AG04450 (cell line): Measurements from ENCODE around the gene PDSS2. TPM values are rescaled to one million over a fixed set of nuclear protein-coding genes. Genes with fewer than 3 reads are reported as not detected.
A peak's percentile ranks its signal among the peaks of the same experiment; 100 is the strongest.

Experiments used
- CTCF ChIA-PET: fragments of 300-600, 350-600 bp; formaldehyde crosslinking; extraction: SDS; loops from one replicate; lab custom pipeline; 2022; ENCODE audit warnings: antibody characterized with exemption, inconsistent platforms; lab: Charles Lee
- POLR2A ChIA-PET: fragments of 350-600 bp; formaldehyde crosslinking; extraction: SDS; loops from one replicate; lab custom pipeline; 2021; ENCODE audit warnings: antibody characterized with exemption, inconsistent platforms; lab: Yijun Ruan, JAX
- DNase-seq: peaks from one replicate; pipeline ENCODE4 v3.0.0-alpha.2; 2011; ENCODE audit warnings: low read depth, low spot score
- H3K27ac ChIP-seq: one replicate; pipeline ENCODE4 v1.5.1; 2012; ENCODE audit warnings: low read depth, low read length, control low read depth
- H3K27me3 ChIP-seq: one replicate; pipeline ENCODE4 v1.6.0; 2012; ENCODE audit warnings: low read length; ENCODE audit not compliant: control insufficient read depth, insufficient read depth
- H3K4me3 ChIP-seq: 2 replicates; pipeline ENCODE4 v1.5.1; 2011; ENCODE audit warnings: mild to moderate bottlenecking, low read depth, low read length, control low read depth
- H3K9me3 ChIP-seq: 2 replicates; pipeline ENCODE4 v1.5.1; 2012; ENCODE audit warnings: low read length; ENCODE audit not compliant: control insufficient read depth, insufficient read depth
- polyA plus RNA-seq: library from polyadenylated mRNA; depleted of rRNA; stranded (reverse); fragments of >200 nt; gene quantifications from 2 replicates; pipeline ENCODE4 v1.2.3, GENCODE V29; 2011
- TF ChIP-seq, protein P1 (sequence below): IDR thresholded peaks from 2 replicates; pipeline ENCODE4 v1.5.1; 2011; ENCODE audit warnings: low read depth, low read length, control low read depth, inconsistent platforms

The PDSS2 gene
- polyA plus RNA-seq, 1 experiment: 19.1 TPM

DNA sequence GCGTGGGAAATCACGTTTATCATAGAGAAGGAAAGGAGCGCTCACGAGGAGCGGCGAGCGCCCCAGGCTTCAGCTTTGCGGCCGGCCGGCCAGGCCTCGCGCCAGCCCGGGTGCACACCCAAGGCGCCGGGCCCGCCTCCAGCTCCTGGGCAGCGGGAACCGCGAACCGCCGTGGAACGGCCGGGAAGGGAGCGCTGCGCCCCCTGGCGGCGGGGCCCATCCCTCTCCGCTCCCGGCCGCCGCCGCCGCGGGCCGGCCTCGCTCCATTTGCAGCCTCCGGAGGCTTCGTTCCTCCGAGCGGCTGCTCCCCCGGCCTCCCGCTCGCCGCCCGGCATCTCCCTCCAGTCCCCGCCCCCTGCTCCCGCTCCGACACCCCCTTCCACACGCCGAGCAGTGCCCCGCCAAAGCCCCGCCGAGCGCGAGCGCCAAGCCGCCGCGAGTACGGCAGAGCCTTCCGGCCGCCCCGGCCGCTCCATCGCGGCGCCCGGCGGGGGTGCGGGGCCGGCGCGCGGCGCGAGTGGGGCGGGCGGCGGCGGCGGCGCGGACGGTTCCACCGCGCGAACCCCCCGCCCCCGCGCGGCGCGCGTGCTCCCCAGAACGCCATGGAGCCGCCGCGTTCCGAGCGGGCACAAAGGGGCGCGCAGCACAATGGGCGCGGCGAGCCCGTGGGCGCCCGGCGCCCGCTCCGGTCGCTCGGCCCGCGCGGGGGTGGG is 345.0 kb downstream of the PDSS2 start:
- peaks cover 6% of the 10 kb centered on the region for H3K27me3 ChIP-seq
- no peak overlapping the region for H3K27ac ChIP-seq
- TF ChIP-seq, protein P1, sequence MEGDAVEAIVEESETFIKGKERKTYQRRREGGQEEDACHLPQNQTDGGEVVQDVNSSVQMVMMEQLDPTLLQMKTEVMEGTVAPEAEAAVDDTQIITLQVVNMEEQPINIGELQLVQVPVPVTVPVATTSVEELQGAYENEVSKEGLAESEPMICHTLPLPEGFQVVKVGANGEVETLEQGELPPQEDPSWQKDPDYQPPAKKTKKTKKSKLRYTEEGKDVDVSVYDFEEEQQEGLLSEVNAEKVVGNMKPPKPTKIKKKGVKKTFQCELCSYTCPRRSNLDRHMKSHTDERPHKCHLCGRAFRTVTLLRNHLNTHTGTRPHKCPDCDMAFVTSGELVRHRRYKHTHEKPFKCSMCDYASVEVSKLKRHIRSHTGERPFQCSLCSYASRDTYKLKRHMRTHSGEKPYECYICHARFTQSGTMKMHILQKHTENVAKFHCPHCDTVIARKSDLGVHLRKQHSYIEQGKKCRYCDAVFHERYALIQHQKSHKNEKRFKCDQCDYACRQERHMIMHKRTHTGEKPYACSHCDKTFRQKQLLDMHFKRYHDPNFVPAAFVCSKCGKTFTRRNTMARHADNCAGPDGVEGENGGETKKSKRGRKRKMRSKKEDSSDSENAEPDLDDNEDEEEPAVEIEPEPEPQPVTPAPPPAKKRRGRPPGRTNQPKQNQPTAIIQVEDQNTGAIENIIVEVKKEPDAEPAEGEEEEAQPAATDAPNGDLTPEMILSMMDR: peak; percentile 55
- H3K9me3 ChIP-seq: no peaks in the 10 kb centered on the region
- ChIA-PET CTCF (interaction anchor here (0.5 to 1.5 kb wide), 53 partner anchors 9 to 1912 kb away, joined by 3 to 23 read pairs (median 3); partner anchors contain the start of genes MTRES1 and PDSS2), POLR2A (interaction anchor here (0.7 to 1.1 kb wide), 2 partner anchors 40 to 86 kb away, joined by 3 read pairs; no protein-coding TSS in a partner anchor)
- peak; percentile 53 for DNase-seq
- peak overlapping the region; percentile 62 for H3K4me3 ChIP-seq

DNA sequence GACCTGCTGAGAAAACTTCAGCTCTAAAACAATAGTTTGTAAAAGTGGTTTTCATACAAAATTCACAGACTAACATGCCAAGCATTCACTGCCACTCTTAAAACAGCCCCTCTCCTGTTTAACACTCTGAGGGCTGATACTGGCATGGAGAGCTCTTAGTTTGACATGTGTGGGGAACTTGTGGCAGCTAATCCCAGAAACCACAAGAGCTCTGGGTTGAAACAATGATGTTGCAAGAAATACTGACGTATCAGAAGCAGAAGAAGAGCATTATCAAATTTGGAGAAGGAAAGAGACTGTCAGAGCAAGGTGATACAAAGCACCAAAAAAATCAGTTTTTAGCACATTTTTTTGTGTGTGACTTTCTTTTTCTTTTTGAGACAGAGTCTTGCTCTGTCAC is 349.2 kb downstream of the PDSS2 start:
- CTCF ChIA-PET: interaction anchor here (0.6 kb wide), 1 partner anchor 22 kb away, joined by 5 read pairs; no protein-coding TSS in a partner anchor

DNA sequence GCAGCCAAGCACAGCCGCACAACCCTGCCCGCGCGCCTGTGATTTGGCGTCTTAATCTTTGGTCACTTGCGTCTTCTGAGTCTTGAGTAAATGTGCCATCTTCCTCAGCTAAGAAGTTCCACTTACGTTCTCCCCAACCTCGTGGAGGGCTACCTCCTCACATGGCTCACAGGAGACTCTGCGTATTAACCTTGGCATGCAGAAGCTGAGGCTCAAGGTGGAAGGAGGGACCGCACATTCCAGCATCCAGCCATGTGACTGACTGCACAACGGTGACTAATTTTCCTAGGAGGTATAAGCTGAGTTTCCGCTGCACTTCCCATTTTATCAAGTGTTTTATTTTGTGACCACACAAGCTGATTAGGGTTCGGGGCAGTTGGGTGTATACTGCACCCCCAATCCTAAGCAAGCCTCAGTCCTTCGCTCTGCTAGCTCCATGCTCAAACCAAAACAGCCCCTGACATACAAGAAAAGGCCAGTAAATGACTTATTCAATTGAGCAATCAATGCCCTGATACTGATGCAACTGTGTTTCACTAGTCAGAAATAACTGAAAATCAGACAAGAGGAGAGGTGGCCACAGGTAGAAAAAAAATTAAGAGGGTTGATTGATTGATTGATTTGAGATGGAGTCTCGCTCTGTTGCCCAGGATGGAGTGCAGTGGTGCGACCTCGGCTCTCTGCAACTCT is 351.0 kb downstream of the PDSS2 start:
- ChIA-PET CTCF (no interaction called here), POLR2A (interaction anchor here (0.6 kb wide), 1 partner anchor 9 kb away, joined by 8 read pairs; no protein-coding TSS in a partner anchor)
- Histone ChIP-seq H3K27ac (no peak overlapping the region), H3K27me3 (no peaks in the 10 kb centered on the region), H3K9me3 (no peaks in the 10 kb centered on the region), H3K4me3 (no peak overlapping the region)
- TF ChIP-seq, protein P1: no peak
- DNase-seq: no peak

More for the DNA sequence above, 349.2 kb downstream of the PDSS2 start:
- Histone ChIP-seq H3K9me3 (no peaks in the 10 kb centered on the region), H3K27me3 (no peaks in the 10 kb centered on the region), H3K27ac (no peak overlapping the region), H3K4me3 (no peak overlapping the region)
- TF ChIP-seq, protein P1: no peak
- POLR2A ChIA-PET: no interaction called here
- DNase-seq: no peak

DNA sequence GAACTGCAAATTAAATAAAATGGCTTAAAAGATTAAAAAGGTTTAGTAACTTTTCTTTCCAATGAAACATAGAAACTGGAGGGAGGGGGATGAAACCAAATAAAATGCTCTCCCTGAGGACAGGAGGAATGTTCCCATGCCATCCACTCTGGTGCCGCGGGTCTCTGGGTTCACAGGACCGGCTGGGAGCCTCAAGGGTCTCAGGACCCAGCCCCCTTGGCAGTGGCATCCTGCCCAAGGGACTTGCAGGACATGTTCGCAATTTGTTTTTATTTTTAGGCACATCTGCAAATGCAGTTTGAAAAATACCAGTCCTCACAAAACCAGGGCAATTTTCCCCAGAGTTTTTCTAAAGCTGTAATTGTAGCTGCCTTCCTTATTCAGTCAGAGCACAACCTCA is 351.6 kb downstream of the PDSS2 start:
- DNase-seq: no peak
- TF ChIP-seq, protein P1: no peak
- ChIA-PET CTCF (interaction anchor here (1.0 kb wide), 1 partner anchor 8 kb away, joined by 4 read pairs; the partner anchor contains the start of gene BEND3), POLR2A (no interaction called here)
- no peak overlapping the region for H3K27ac ChIP-seq
- no peaks in the 10 kb centered on the region for H3K27me3 ChIP-seq
- no peak overlapping the region for H3K4me3 ChIP-seq
- H3K9me3 ChIP-seq: no peaks in the 10 kb centered on the region
